OCI-LY1 (cell line): Measurements from ENCODE around the gene C10orf62.
A peak's percentile ranks its signal among the peaks of the same experiment; 100 is the strongest.

ENCODE experiments used
- H2AFZ ChIP-seq: fragments of 200-600 bp; sonication (generic), shearing (Covaris generic); 2 replicates; pipeline ENCODE4 v1.6.0; 2014; ENCODE audit warnings: antibody characterized with exemption, mild to moderate bottlenecking, low read length
- H3F3A ChIP-seq: fragments of 200-600 bp; sonication (generic), shearing (Covaris generic); 2 replicates; pipeline ENCODE4 v1.6.0; 2014; ENCODE audit warnings: mild to moderate bottlenecking, antibody characterized with exemption, low read length, moderate library complexity; ENCODE audit not compliant: insufficient read depth
- H3K27ac ChIP-seq: fragments of 200-600 bp; sonication (generic); 2 replicates; pipeline ENCODE4 v1.5.1; 2014; ENCODE audit warnings: low read length, mixed run types, mild to moderate bottlenecking, low read depth; ENCODE audit not compliant: poor library complexity, severe bottlenecking
- H3K27me3 ChIP-seq: fragments of 200-600 bp; sonication (generic); 2 replicates; pipeline ENCODE4 v1.6.0; 2014; ENCODE audit warnings: antibody characterized with exemption, mild to moderate bottlenecking, low read length, moderate library complexity; ENCODE audit not compliant: insufficient read depth
- H3K36me3 ChIP-seq: fragments of 200-600 bp; sonication (generic); 2 replicates; pipeline ENCODE4 v1.6.1; 2014; ENCODE audit warnings: mild to moderate bottlenecking, antibody characterized with exemption, low read length, moderate library complexity, mixed read lengths; ENCODE audit not compliant: insufficient read depth
- H3K4me1 ChIP-seq: fragments of 200-600 bp; sonication (generic); 2 replicates; pipeline ENCODE4 v1.5.1; 2014; ENCODE audit warnings: mild to moderate bottlenecking, low read length, moderate library complexity; ENCODE audit not compliant: insufficient read depth, severe bottlenecking
- H3K4me2 ChIP-seq: fragments of 200-600 bp; sonication (generic), shearing (Covaris generic); 2 replicates; pipeline ENCODE4 v1.6.1; 2014; ENCODE audit warnings: low read length
- H3K4me3 ChIP-seq: fragments of 200-600 bp; sonication (generic); 2 replicates; pipeline ENCODE4 v1.5.1; 2014; ENCODE audit warnings: low read length, low read depth, mild to moderate bottlenecking, mixed read lengths; ENCODE audit not compliant: poor library complexity, severe bottlenecking
- H3K79me2 ChIP-seq: fragments of 200-600 bp; shearing (Covaris generic); 2 replicates; pipeline ENCODE4 v1.6.1; 2016; ENCODE audit warnings: mixed run types, low read length, mixed read lengths; ENCODE audit not compliant: insufficient read depth
- H3K9ac ChIP-seq: fragments of 200-600 bp; sonication (generic), shearing (Covaris generic); 2 replicates; pipeline ENCODE4 v1.6.1; 2014; ENCODE audit warnings: mild to moderate bottlenecking, low read length, mixed read lengths
- H3K9me2 ChIP-seq: fragments of 200-600 bp; sonication (generic), shearing (Covaris generic); 2 replicates; pipeline ENCODE4 v1.6.1; 2014; ENCODE audit warnings: low read depth, mild to moderate bottlenecking, low read length, mixed read lengths
- H3K9me3 ChIP-seq: fragments of 200-600 bp; shearing (Covaris generic); 2 replicates; pipeline ENCODE4 v1.6.1; 2014; ENCODE audit warnings: low read length, mixed read lengths
- H4K20me1 ChIP-seq: fragments of 200-600 bp; sonication (generic), shearing (Covaris generic); 2 replicates; pipeline ENCODE4 v1.6.0; 2016; ENCODE audit warnings: mild to moderate bottlenecking, low read length; ENCODE audit not compliant: insufficient read depth
- CTCF ChIP-seq: fragments of 200-600 bp; sonication (generic), shearing (Covaris generic); IDR thresholded peaks from 2 replicates; pipeline ENCODE4 v1.5.1; 2017; ENCODE audit warnings: mild to moderate bottlenecking, antibody characterized with exemption, low read length, moderate library complexity, mixed read lengths
- EZH2 ChIP-seq: fragments of 200-600 bp; sonication (generic), shearing (Covaris generic); IDR thresholded peaks from 2 replicates; pipeline ENCODE4 v1.8.0; 2017; ENCODE audit warnings: borderline replicate concordance, mixed run types, mild to moderate bottlenecking, antibody characterized with exemption, low read length, moderate library complexity, mixed read lengths

C10orf62 gene

GRCh38 chr10:97608991-97609561 lies 19.6 kb downstream of the C10orf62 start:
- no peaks in the 10 kb centered on the region for H4K20me1 ChIP-seq
- H3K36me3 ChIP-seq = no peaks in the 10 kb centered on the region
- H3K9me3 ChIP-seq = no peaks in the 10 kb centered on the region
- H3K9ac ChIP-seq = no peak overlapping the region
- H3F3A ChIP-seq = no peaks in the 10 kb centered on the region
- H2AFZ ChIP-seq = no peak overlapping the region
- H3K4me1 ChIP-seq = no peaks in the 10 kb centered on the region
- no peaks in the 10 kb centered on the region for H3K27me3 ChIP-seq
- H3K4me3 ChIP-seq = no peak overlapping the region
- H3K27ac ChIP-seq = no peak overlapping the region
- TF ChIP-seq EZH2 = no peak
- no peak for TF ChIP-seq CTCF
- H3K4me2 ChIP-seq = no peak overlapping the region
- H3K79me2 ChIP-seq = no peaks in the 10 kb centered on the region
- H3K9me2 ChIP-seq = no peaks in the 10 kb centered on the region

- no peaks in the 10 kb centered on the region for H3K9me2 ChIP-seq
- H3K27me3 ChIP-seq = no peaks in the 10 kb centered on the region
- no peaks in the 10 kb centered on the region for H3K79me2 ChIP-seq
- no peaks in the 10 kb centered on the region for H3K36me3 ChIP-seq
- H3K4me3 ChIP-seq = no peak overlapping the region
- no peaks in the 10 kb centered on the region for H3K9me3 ChIP-seq
- H3K4me1 ChIP-seq = no peaks in the 10 kb centered on the region
- H3F3A ChIP-seq = no peaks in the 10 kb centered on the region
- no peaks in the 10 kb centered on the region for H4K20me1 ChIP-seq
- H3K9ac ChIP-seq = no peak overlapping the region
- H3K4me2 ChIP-seq = no peak overlapping the region
- TF ChIP-seq EZH2 (no peak), CTCF (no peak)
- H2AFZ ChIP-seq = no peak overlapping the region
- H3K27ac ChIP-seq = no peak overlapping the region
These were observed 22.0 kb downstream of the C10orf62 start for GRCh38 chr10:97611473-97611872.

DNA sequence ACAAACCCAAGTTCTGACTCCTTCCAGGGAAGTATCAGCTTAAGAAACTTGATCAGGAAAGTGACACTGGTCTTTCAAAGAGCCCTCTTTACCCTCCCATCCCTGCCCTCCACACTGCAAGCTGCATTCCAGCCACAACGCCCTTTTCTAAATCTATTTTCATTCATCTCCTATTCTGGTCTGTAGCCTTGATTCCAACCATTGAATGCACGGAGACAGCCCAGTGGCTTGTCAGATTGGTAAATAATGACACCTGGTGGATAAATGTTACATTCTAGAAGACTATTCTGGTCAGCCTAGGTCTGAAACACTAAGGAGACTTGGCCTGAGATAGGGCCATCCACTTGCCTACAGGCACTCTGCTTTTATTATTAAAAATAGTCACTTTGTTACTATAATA lies 22.9 kb downstream of the C10orf62 start:
- H3K79me2 ChIP-seq = no peaks in the 10 kb centered on the region
- no peaks in the 10 kb centered on the region for H3K9me2 ChIP-seq
- H3K4me2 ChIP-seq = no peak overlapping the region
- H3K27me3 ChIP-seq = no peaks in the 10 kb centered on the region
- no peaks in the 10 kb centered on the region for H3K36me3 ChIP-seq
- H2AFZ ChIP-seq = no peak overlapping the region
- H3K4me1 ChIP-seq = no peaks in the 10 kb centered on the region
- H4K20me1 ChIP-seq = no peaks in the 10 kb centered on the region
- no peak overlapping the region for H3K27ac ChIP-seq
- peak; percentile 36; the same call in 1 of the 2 replicates for TF ChIP-seq CTCF
- no peak for TF ChIP-seq EZH2
- no peak overlapping the region for H3K9ac ChIP-seq
- no peaks in the 10 kb centered on the region for H3K9me3 ChIP-seq
- no peak overlapping the region for H3K4me3 ChIP-seq
- H3F3A ChIP-seq = no peaks in the 10 kb centered on the region
